Measurements from ENCODE around the gene ARPC5L.
"Not testable (repeated sequence)": the region's sequence is repeated elsewhere in the genome, so short reads cannot be mapped to it uniquely, and the experiment has no call there.

Gene ARPC5L

DNA sequence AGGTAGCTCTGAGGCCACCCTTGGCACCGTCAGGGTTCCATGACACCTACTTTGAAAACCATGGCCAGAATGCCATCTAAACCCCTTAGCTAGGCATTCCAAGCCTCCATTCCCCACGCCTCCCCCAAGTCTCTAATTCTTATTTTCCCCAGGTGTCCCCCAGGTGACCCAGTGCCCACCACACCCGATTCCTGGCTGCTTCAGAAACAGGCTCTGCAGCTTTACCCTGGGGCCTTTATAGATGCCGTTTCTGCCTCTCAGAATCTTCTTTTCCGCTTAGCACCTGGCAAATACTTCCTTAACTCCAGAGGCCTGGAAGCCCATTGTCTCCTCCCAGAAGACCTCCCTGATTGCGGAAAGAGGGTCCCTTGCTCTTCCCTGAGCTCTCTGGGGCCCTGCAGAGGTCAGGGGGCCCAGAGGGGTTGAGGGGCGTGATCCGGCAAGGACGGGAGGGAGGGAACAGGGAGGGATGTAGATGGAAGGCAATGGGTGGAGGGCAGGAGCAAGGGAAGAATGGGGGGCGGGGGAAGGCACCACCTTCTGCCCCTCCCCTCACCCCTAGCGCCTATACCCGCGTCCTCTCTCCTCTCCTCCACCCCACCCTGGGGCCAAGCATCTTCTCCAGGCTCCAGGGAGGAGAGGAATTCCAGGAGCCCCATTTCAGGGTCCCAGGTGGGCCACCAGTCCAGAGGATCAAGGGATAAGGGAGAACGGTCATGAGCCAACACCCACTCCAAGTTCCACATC is 20.7 kb upstream of the ARPC5L start:
- no peak for DNase-seq

DNA sequence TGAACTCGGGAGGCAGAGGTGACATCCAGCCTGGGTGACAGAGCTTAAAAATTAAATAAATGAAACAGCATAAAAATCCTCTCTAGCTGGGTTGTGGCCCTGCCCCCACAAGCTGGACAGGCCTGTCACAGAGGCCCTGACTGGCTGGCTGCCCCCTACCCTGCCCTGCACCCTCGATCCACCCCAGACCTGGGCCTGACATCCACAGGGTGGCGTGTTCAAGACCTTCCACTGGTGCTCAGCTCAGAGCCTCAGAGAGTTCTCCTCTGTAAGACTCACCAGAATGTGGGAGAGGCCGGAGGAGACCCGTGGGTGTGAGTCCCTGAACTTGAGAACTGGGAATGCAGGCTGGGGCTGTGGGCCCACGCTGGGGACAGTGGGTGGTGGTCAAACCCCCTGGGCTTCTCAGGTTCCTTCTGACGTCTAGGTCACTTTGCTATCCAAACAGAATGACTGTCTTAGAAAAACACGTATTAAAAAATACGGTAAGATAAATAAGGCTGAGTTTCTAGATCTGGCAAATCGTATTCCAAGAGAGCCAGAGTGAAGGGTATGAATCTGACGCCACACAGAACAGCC is 18.4 kb upstream of the ARPC5L start:
- no peak for DNase-seq

DNA sequence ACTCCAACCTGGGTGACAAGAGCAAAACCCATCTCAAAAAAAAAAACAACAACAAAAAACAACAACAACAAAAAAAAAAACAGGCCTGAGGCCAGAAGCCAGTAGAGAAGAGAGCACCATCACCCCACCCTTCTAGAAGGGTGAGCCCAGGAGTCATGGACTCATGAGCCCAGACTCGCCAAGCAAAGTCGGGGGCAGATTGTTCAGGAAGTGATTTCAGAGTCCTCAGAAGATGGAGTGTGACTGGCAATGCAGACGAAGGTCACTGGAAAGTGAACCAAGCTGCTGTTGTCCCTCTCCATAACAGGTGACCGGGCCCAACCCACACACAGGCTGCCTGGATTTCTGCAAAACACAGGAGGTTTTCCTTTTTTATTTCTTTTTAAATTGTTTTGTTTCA is 17.6 kb upstream of the ARPC5L start:
- DNase-seq = no peak

DNA sequence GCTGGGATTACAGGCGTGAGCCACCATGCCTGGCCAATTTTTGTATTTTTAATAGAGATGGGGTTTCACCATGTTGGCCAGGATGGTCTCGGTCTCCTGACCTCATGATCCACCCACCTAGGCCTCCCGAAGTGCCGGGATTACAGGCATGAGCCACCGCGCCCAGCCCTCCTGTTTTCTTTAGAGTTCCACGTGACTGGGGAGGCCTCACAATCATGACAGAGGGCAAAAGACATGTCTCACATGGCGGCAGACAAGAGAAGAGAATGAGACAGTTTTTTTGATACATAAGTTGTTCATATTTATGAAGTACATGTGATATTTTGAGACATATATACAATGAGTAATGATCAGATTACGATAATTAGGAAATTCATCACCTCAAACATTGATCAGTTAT is 15.5 kb upstream of the ARPC5L start:
- DNase-seq = not testable (repeated sequence)

DNA sequence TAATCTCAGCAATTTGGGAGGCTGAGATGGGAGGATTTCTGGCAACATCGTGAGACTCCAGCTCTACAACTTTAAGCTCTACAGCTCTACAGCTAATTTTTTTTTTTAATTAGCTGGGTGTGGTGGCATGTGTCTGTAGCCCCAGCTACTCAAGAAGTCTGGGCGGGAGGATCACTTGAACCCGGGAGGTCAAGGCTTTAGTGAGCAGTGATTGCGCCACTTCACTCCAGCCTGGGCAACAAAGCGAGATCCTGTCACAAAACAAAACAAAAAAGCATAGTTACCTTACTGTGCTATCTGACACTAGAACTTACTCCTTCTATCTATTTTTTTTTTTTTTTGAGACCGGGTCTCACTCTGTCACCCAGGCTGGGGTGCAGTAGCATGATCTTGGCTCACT is 15.0 kb upstream of the ARPC5L start:
- DNase-seq = no peak

DNA sequence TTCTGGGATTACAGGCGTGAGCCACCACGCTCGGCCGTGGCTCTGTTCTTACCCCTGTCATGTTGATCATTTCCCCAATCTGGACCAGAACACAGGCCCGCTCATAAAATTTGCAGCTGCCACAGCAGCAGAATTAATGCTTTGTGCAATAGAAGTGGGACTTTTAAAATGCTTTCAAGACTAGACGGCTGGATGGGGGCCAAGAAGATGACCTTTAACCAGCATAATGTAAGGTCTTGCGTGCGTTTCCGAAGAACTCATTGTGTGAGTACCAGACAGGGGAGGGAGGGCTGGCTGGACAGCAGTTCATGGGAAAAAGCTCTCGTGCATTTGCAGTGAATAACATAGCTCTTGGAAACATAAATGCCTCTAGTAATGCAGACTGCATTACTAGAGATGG is 12.1 kb upstream of the ARPC5L start:
- DNase-seq = no peak

DNA sequence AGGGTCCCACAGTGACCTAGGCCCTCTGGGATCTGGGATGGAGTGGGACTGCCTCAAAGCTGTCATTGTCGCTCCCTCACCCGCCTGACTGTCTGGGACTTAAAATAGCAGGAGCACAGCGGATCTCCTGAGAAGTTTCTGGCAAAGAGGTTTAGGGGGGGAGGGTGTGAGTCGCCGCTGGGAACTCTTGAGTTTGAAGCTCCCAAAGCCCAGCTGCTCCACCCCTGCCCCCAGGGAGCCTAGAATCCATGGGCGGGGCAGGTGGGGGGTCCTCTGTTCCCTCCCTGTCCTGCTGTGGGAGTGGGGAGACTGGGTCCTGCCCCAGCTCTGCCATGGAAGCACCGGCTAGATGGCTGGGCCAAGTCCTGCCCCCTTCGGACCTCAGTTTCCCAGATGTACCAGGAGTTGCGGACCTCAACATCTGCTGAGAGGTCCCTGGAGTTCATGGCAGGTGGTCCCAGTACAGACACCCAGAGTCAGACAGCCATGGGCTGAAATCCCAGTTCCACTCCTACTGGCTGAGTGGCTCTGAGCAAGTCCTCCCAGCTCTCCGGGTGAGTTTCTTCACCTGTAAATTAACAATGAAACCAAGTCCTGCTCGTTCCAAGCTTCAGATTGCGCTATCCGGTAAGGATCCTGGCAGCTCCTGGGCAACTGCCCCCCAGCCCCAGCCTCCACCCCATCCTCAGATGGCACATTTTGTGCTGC is 9.7 kb upstream of the ARPC5L start:
- no peak for DNase-seq

DNA sequence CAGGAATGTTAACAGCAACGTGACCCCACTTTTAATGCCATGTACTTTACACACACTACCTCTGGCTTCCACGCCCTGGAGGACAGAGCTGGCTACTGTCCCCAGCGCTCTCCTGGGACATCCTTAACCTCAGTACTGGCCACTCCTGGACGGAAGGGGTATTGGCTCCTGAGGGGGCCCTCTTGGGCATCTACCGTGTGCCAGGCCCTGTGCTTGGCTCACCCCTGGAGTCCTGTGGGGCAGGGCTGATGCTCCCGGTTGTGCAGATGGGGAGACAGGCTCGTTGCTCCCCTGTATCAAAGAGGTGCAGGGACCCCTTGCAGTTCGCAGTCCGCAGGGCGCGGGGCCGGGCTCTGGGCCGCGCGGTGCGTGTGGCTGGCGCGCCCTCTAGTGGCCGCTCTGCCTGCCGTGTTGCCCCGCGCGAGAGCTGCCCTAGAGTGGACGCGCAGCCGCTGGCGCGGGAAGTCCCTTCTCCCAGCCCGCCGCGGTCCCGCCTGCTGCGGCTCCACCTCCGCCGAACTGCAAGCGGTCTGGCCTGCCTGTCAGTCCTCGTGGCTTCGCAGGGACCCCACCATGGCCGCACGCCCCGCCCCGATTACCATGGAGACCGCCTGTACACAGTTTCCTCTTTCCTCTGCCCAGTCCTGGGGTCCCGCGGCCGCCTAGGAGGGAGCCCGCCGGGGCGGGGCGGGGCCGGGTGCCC is 8.9 kb upstream of the ARPC5L start, which contains the start of gene WDR38:
WDR38 (plus strand) TSS at position 632 of the 703 bp plus-strand sequence. CDS start 72 bp downstream, outside the sequence.
- DNase-seq = peak; percentile 75

DNA sequence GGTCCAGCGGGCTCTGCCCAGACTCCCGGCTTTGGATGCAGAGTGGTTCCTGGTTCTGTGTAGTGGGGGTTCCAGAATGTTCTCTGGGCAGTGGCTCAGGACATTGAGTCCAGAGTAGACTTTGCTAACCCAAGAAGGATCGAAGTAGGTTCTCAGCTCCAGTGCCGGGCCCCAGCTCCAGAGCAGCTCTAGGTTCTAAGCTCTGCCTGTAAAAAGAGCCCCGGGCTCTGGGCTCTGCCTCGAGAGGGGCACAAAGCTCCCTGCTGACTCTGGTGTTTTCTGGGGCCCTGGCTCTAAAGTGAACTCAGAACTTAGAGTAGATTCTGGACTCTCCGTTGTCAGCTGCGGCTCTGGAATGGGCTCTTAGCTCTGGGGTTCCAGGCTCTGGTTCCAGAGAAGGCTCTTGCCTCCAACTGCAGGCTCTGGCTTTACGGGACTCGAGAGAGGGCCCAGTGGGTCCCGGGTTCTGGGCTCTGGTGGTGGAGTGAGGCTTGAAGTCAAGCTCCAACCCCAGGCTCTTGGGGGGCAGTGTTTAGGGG is 8.3 kb upstream of the ARPC5L start:
- no peak for DNase-seq

DNA sequence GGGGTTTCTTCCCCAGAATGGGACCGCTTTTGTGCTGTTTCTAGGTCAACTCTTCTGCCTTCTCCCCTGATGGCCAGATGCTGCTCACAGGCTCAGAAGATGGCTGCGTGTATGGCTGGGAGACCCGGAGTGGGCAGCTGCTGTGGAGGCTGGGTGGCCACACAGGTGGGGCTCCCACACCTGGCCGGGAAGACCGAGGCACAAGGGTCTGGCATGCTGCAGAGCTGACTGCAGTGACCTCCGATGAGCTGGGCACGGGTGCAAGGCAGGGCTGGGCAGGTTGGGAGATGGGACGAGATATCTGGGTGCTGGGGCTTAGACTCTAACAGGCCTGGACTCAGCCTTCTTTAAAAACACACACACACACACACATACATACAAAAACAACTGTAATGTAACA is 7.8 kb upstream of the ARPC5L start:
- no peak for DNase-seq

DNA sequence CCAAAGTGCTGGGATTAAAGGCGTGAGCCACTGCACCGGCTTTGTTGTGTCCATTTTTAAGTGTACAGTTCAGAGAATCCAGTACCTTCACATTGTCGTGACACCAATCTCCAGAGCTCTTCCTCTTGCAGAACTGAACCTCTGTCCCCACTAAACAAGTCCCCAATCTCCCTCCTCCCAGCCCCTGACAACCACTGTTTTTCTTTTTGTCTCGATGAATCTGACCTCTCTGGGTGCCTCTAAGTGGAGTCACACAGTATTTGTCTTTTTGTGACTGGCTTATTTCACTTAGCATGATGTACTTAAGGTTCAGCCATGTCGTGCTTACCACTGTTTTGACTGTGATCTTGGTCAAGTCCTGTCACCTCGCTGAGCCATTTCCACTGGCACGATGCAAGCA is 7.1 kb upstream of the ARPC5L start:
- DNase-seq = no peak

DNA sequence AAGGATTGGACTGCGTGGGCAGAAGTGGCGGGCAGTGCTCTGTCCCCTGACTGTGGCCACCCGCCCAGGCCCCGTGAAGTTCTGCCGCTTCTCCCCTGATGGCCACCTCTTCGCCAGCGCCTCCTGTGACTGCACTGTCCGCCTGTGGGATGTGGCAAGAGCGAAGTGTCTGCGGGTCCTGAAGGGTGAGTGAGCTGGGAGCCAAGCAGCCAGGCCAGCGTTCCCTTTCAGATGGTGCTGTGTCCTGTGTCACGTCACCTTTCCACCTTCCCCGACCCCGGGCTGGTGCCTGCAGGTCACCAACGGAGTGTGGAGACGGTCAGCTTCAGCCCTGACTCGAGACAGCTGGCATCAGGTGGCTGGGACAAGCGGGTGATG is 6.4 kb upstream of the ARPC5L start:
- no peak for DNase-seq

DNA sequence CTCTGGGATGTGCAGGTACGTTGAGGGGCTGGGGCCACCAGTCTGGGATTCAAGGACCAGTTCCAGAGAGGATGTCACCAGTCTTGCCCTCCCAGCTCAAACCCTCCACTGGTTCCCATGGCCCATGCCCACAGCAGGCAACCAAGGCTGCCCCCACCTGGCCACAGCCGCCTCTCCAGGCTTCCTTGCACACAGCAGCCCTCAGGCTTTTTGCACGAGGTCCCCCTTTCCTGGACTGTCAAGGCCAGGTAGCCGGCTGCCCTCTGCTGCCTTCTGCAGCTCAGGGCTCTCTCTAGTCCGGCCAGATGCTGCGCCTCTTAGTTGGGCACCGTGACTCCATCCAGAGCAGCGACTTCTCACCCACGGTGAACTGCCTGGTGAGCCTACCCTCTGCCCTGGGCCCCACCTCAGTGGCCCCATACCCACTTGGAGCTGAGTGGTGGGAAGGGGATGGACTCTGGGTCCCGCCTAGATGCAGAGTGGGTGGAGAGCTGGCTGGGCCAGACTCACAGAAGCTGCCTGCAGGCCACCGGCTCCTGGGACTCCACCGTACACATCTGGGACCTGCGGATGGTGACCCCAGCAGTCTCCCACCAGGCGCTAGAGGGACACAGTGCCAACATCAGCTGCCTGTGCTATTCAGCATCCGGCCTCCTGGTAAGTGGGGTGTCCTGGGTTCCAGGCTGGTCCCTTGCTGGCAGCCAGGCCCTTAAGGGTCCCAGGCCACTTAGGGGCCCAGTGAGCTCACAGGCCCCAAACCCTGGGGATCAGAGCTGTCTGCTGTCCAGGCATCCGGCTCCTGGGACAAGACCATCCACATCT is 5.8 kb upstream of the ARPC5L start:
- DNase-seq = peak; percentile 38

DNA sequence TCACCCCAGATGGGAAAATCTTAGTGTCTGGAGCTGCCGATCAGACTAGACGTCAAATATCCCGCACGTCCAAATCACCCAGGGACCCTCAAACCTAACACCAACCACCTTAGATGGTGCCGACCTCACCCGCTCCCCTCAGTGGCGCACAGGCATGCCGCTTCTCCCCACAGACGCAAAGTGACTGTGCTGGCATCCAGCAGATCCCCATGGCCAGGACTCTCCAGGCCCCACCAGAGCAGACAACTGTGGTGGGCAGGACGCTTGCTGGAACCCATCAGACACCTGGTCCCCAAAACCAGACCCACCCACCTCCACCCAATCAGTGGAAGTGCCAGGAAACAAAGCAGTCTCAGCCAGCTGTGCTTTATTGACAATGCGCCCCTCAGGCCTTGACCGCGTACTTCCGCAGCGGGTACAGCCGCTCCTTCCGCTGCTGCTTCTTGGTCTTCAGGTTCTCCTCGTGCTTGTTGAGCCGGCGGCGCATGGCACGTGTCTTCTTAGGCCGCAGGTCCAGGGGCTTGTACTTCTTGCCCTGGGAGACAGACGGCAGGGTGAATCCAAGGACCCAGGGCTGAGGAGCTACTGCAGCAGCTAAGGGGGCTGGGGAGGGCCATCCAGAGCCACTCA is 4.3 kb upstream of the ARPC5L start:
- no peak for DNase-seq

DNA sequence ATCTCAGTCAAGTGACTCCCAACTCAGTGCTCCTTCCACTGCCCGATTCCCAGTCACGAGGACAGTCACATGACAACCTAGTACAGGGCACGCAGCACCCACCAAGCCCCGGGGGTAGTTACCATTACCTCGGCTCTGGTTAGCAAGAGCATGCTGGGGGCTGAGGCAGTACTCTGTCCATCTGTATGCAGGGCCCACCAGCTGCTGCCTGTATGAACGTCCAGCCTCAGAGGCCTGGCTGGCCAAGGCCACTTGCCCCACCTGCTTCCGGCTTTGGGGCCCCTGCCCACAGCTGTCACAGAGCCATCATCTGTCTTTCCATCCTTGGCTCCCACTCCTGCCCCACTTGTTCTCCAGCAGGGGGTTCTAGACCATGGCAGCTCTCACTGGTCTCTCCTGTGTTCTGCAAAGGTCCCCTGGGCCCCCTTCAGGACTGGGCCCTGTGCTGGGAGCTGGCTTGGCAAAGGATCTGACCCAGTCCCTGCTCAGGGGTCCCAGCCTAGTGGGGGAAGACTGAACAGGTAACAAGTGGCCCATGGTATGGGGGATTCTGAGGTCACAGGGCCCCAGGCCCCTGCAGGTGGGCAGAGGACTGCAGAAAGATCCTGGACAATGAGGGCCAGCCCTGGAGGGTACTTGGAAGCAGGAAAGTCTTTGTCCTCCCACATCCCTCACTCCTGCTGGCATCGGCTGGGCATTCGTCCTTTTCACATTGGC is 3.4 kb upstream of the ARPC5L start:
- no peak for DNase-seq

DNA sequence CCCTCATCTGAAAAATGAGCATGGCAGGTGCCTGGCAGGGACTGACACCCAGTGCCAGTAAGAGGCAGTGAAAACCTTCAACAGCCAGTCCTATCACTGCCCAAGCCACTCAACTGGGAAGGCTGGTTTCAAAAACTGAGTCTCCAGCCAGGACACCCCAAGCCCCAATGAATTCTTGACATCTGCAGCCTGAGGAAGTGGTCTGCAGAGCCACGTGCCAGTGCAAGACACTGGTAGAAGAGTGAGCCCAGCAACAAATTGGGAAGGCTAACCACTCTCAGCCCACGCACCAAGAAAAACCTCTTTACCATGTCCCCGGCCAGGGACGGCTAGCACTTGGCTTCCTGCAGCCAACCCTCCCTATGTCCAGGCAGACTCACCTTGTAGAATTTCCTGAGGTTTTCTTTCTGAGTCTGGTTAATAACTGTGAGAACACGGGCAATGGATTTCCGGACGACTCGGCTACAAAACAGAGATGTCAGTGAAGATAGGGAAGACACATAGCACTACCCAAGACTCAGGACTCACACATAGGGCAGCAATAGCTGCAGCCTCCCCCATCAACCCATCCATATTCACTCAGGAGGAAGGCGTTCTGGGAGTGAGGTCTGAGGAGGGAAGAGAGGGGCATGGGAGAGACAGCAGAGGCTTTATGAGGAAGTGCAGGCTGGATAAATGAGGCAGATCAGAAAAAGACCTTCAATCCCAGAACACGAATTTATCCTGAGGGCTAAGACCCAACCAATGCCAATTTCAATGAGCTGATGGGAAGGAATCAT is 1.9 kb upstream of the ARPC5L start:
- DNase-seq = no peak

DNA sequence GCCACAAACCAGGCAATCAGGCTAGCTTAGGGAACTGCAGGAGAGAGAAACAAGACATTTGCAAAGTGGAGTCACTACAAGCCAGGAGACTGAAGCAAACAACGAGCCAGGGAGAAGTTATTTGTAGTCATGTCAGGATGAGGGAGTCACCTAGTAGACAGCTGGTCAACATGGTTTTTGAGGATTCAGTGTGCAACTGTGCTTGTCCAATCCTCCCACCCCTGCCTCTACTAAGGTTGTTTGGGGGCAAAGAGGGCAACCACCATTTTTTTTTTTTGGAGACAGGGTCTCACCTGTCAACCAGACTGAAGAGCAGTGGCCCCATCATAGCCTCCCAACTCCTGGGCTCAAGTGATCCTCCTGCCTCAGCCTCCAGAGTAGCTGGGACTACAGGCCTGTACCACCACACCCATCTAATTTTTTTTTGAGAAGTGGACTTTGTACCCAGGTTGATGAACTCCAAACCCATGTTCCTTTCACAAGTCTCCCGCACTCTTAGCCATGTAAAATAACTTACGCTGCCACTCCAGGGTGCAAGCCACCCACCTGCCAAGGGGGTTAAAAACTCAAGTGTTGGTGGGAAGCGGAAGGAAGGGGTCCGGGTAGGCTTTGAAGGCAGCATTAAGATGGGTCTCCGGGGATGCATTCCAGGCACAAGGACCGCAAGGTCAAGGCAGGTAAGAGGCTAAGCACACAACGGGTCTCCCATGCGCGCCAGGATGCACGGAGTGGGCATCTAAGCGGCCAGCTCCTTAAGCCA is 1.2 kb upstream of the ARPC5L start:
- no peak for DNase-seq

DNA sequence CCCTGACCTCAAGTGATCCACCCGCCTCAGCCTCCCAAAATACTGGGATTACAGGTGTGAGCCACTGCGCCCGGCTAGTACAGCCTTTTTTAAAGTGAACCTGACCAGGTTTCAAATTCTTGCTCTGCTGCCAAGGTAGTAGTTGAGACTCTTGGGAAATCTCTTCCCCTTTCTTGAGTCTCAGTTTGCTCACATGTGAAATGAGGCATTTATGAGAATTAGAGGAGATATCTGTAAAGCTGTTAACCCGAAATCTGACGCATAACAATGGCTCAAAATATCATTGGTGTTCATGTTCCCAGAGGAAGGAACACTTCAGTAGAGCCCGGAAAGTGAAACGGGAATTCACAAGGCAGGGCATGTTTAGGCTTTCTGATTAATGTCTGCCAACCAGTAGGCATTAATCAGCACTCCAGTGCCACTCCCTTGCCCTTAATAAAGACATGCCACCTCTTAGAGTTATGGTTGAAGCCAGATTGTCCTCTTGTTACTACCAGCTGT is 1.5 kb downstream of the ARPC5L start:
- no peak for DNase-seq
